Neuronal stem cell (in vitro differentiated cells): ENCODE results near the gene FAAP100.

Source experiments
- DNase-seq: peaks from one replicate; pipeline ENCODE4 v3.0.0-alpha.2; 2013; ENCODE audit warnings: low spot score
- H2AFZ ChIP-seq: one replicate; pipeline ENCODE4 v1.6.1; 2013; ENCODE audit warnings: mild to moderate bottlenecking, low read length, inconsistent platforms
- H2AK5ac ChIP-seq: 2 replicates; pipeline ENCODE4 v1.6.1; 2013; ENCODE audit warnings: low read depth, mild to moderate bottlenecking, inconsistent platforms, low read length, moderate library complexity, mixed read lengths
- H2BK120ac ChIP-seq: 2 replicates; pipeline ENCODE4 v1.6.1; 2013; ENCODE audit warnings: low read depth, mild to moderate bottlenecking, inconsistent platforms, low read length, moderate library complexity, mixed read lengths
- H2BK12ac ChIP-seq: one replicate; pipeline ENCODE4 v1.6.1; 2013; ENCODE audit warnings: low read length, inconsistent platforms
- H2BK15ac ChIP-seq: 2 replicates; pipeline ENCODE4 v1.6.1; 2013; ENCODE audit warnings: mild to moderate bottlenecking, low read length, inconsistent platforms, mixed read lengths
- H2BK5ac ChIP-seq: one replicate; pipeline ENCODE4 v1.6.1; 2013; ENCODE audit warnings: inconsistent platforms, mild to moderate bottlenecking, low read length, moderate library complexity
- H3K14ac ChIP-seq: one replicate; pipeline ENCODE4 v1.6.1; 2013; ENCODE audit warnings: low read length, inconsistent platforms
- H3K18ac ChIP-seq: 2 replicates; pipeline ENCODE4 v1.6.1; 2013; ENCODE audit warnings: low read length, inconsistent platforms
- H3K23ac ChIP-seq: 2 replicates; pipeline ENCODE4 v1.6.1; 2013; ENCODE audit warnings: low read depth, mild to moderate bottlenecking, mixed read lengths, low read length, inconsistent platforms; ENCODE audit not compliant: poor library complexity
- H3K27ac ChIP-seq: replicated peaks from 3 replicates; pipeline ENCODE4 v1.5.1; 2013; ENCODE audit warnings: low read length, inconsistent platforms
- H3K27me3 ChIP-seq, 3 experiments: 2 replicates each; pipeline ENCODE4 v1.6.1; 2013; ENCODE audit warnings: low read length in 3 of 3, mild to moderate bottlenecking in 2 of 3, inconsistent platforms in 1 of 3, low read depth in 1 of 3, mixed read lengths in 1 of 3, moderate library complexity in 1 of 3; ENCODE audit not compliant: control insufficient read depth in 3 of 3, insufficient read depth in 3 of 3
- H3K36me3 ChIP-seq, 2 donors: replicated peaks in 1 of 2; 2 replicates each; pipeline ENCODE4 v1.6.1; 2013; ENCODE audit warnings: low read length in 2 of 2; ENCODE audit not compliant: control insufficient read depth in 2 of 2, insufficient read depth in 2 of 2
- H3K4ac ChIP-seq: 2 replicates; pipeline ENCODE4 v1.6.1; 2013; ENCODE audit warnings: inconsistent platforms, mild to moderate bottlenecking, low read length, moderate library complexity
- H3K4me1 ChIP-seq, 2 donors: 1 replicate in 1 of 2; 2 replicates in 1 of 2; pipeline ENCODE4 v1.6.1; 2013; ENCODE audit warnings: low read length in 2 of 2, low read depth in 1 of 2; ENCODE audit not compliant: control insufficient read depth in 2 of 2, insufficient read depth in 1 of 2
- H3K4me2 ChIP-seq: one replicate; pipeline ENCODE4 v1.6.1; 2013; ENCODE audit warnings: mild to moderate bottlenecking, low read length, inconsistent platforms; ENCODE audit not compliant: insufficient read depth, poor library complexity, severe bottlenecking
- H3K4me3 ChIP-seq, 2 donors: 2 replicates each; pipeline ENCODE4 v1.5.1; 2013; ENCODE audit warnings: low read length in 2 of 2, mild to moderate bottlenecking in 2 of 2, inconsistent platforms in 1 of 2, moderate library complexity in 1 of 2
- H3K79me1 ChIP-seq: one replicate; pipeline ENCODE4 v1.6.1; 2013; ENCODE audit warnings: low read depth, mild to moderate bottlenecking, inconsistent platforms, low read length, moderate library complexity
- H3K9ac ChIP-seq: one replicate; pipeline ENCODE4 v1.6.1; 2013; ENCODE audit warnings: mild to moderate bottlenecking, low read depth, low read length, inconsistent platforms; ENCODE audit not compliant: poor library complexity
- H3K9me3 ChIP-seq, 2 donors: replicated peaks in 1 of 2; 2 replicates each; pipeline versions ENCODE3 to v1.6.1; 2013; ENCODE audit warnings: low read length in 2 of 2, mild to moderate bottlenecking in 2 of 2, inconsistent platforms in 1 of 2, low read depth in 1 of 2, mixed read lengths in 1 of 2, moderate library complexity in 1 of 2; ENCODE audit not compliant: control insufficient read depth in 2 of 2, insufficient read depth in 1 of 2
- H4K8ac ChIP-seq: one replicate; pipeline ENCODE4 v1.6.1; 2013; ENCODE audit warnings: low read depth, mild to moderate bottlenecking, inconsistent platforms, low read length, moderate library complexity
- H4K91ac ChIP-seq: one replicate; pipeline ENCODE4 v1.6.1; 2013; ENCODE audit warnings: low read length, low read depth, mild to moderate bottlenecking, inconsistent platforms; ENCODE audit not compliant: poor library complexity
- WGBS, 2 donors: extraction: QIAGEN DNeasy Blood & Tissue Kit; methylation state at CpG; one replicate each; pipeline ENCODE4 v1.1.7; 2013; ENCODE audit warnings: missing lambda C conversion rate in 2 of 2, mixed read lengths in 1 of 2; ENCODE audit not compliant: insufficient read length in 2 of 2, insufficient replicate concordance in 1 of 2; ENCODE audit errors: extremely low coverage in 2 of 2; 5-methylcytosine and 5-hydroxymethylcytosine counted together

FAAP100 gene

DNA sequence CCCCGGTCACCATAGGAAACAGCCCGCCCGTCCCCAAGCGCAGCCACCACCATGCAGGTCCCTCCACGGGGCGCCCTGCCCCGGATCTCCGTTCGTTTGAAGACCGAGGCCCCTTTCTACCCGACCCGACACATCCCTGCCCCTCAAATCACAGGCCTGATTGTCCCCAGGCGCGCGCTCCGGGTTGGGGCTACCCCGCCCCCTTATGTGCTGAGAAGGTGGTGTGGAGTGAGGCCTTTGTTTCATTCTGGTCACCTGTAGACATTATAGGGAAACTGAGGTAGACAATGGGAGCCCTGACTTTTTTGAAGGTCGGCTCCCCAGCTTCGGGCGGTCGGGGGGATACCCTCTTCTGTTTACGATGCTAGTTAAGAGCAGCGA is 38.8 kb downstream of the FAAP100 start:
- Histone ChIP-seq H3K4me1 (peaks cover 14 to 29% of the 10 kb centered on the region in 2 donors), H2BK12ac (peak overlapping the region; percentile 94), H3K4ac (peak overlapping the region; percentile 72), H3K9me3 (peaks cover 0 to 8% of the 10 kb centered on the region in 2 donors), H3K9ac (peak overlapping the region; percentile 91), H3K14ac (peak overlapping the region; percentile 89), H2AK5ac (peak overlapping the region; percentile 99), H2BK5ac (peak overlapping the region; percentile 89), H4K8ac (no peak overlapping the region), H2BK120ac (peak overlapping the region; percentile 94), H3K4me2 (peak overlapping the region; percentile 99), H3K27ac (peak overlapping the region; percentile 58), H3K18ac (peak overlapping the region; percentile 99), H2AFZ (peak overlapping the region; percentile 75), H3K23ac (peak overlapping the region; percentile 96), H3K27me3 (peaks cover 0 to 12% (median 2%) of the 10 kb centered on the region in 3 experiments), H3K4me3 (peak overlapping the region; percentile 90 to 95), H2BK15ac (peak overlapping the region; percentile 99), H3K79me1 (peaks cover 21% of the 10 kb centered on the region), H4K91ac (peak overlapping the region; percentile 50), H3K36me3 (peaks cover 29 to 39% of the 10 kb centered on the region in 2 donors)
- DNase-seq = peak; percentile 74
- no CpG with 5 or more reads among the region's 23 CpGs for WGBS, 2 donors

DNA sequence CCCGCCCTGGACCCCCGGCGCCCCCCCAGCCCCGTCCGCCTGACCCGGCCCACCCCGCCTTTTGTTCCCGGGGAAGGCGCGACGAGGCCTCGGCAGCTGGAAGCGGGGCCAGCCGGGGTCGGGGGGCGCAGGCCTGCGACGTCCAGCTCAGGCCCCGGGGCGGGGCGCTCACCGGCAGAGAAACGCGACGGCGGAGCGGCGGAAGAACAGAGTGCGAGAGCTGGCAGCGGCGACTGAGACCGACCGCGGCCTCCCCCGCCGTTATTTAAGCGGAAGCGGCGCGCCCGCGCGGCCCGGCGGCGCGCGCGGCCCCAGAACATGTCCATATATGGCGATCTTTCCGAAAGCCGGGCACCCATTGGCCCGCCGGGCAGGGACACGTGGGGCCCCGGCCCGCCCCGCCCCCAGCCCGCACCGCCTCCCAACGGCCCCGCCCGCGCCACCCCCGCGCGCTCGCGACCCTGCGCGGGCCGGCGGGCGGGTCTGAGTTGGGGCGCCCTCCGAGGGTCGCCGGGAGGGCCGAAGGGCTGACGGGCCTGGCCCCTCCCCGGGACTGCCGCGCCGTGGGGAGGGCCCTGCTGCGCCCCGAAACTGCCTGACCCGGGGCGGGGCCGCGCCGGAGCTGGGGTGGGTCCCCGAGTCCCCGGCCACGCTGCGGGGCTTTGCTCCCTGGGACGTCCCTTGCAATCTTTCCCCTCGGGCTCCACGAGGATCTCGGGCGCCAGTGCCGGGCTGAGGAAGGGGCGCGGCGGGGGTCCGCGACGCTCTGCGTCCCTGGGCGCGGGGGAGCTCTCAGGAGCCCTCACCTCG is 39.4 kb downstream of the FAAP100 start, which contains the start of gene ACTG1:
Gene ACTG1 (minus strand): TSS at position 238 of the 810 bp plus-strand sequence. CDS start 445 bp downstream, outside the sequence.
- Histone ChIP-seq H3K23ac (peak within 1 kb of the TSS; percentile 100), H3K27ac (peak within 1 kb of the TSS; percentile 58), H2BK15ac (peak within 1 kb of the TSS; percentile 99), H2AFZ (peak within 1 kb of the TSS; percentile 75), H3K4me3 (peak within 1 kb of the TSS; percentile 90 to 95), H3K4me2 (peak within 1 kb of the TSS; percentile 99), H3K9ac (peak within 1 kb of the TSS; percentile 100), H4K91ac (peak within 1 kb of the TSS; percentile 50), H2AK5ac (peak within 1 kb of the TSS; percentile 99), H3K36me3 (peaks cover 29 to 39% of the 10 kb centered on the region in 2 donors), H2BK12ac (peak within 1 kb of the TSS; percentile 94), H3K14ac (peak within 1 kb of the TSS; percentile 98), H2BK5ac (peak within 1 kb of the TSS; percentile 89), H3K79me1 (peaks cover 21% of the 10 kb centered on the region), H3K18ac (peak within 1 kb of the TSS; percentile 99), H3K9me3 (peaks cover 0 to 8% of the 10 kb centered on the region in 2 donors), H4K8ac (no peak within 1 kb of the TSS), H3K4ac (peak within 1 kb of the TSS; percentile 84), H2BK120ac (peak within 1 kb of the TSS; percentile 94), H3K27me3 (peaks cover 0 to 6% (median 0%) of the 10 kb centered on the region in 3 experiments), H3K4me1 (peaks cover 11 to 24% of the 10 kb centered on the region in 2 donors)
- WGBS, 2 donors = no CpG with 5 or more reads among the region's 111 CpGs
- DNase-seq = peak; percentile 88

DNA sequence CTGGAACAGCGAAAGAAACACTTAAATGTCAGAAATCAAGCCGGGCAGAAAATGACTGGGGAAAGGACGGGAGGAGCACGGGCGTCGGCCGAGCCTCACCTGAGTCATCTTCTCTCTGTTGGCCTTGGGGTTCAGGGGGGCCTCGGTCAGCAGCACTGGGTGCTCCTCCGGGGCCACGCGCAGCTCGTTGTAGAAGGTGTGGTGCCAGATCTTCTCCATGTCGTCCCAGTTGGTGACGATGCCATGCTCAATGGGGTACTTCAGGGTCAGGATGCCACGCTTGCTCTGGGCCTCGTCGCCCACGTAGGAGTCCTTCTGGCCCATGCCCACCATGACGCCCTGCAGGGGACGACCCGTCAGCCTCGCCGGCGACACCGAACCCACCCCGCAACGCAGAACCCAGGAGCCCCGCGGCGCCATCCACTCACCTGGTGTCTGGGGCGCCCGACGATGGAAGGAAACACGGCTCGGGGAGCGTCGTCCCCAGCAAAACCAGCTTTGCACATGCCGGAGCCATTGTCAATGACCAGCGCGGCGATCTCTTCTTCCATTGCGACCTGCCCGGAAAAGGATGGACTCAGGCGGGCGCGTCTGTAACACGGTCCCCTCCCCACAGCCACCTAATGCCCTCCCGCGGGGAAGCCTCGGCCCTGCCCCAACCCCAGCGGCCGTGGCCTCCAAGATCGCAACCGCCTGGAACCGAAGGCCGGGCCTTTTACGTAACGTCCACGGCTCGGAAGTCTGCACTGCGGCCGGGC is 40.2 kb downstream of the FAAP100 start:
- WGBS, 2 donors = no CpG with 5 or more reads among the region's 62 CpGs
- H3K18ac ChIP-seq = peak overlapping the region; percentile 96
- peaks cover 0 to 8% of the 10 kb centered on the region in 2 donors for H3K9me3 ChIP-seq
- peak overlapping the region; percentile 90 to 95 for H3K4me3 ChIP-seq
- DNase-seq = no peak
- H4K91ac ChIP-seq = no peak overlapping the region
- peak overlapping the region; percentile 100 for H3K23ac ChIP-seq
- no peak overlapping the region for H2BK120ac ChIP-seq
- no peak overlapping the region for H2AFZ ChIP-seq
- no peak overlapping the region for H4K8ac ChIP-seq
- H3K27ac ChIP-seq = no peak overlapping the region
- peak overlapping the region; percentile 84 for H3K4ac ChIP-seq
- peak overlapping the region; percentile 70 for H2AK5ac ChIP-seq
- H3K14ac ChIP-seq = peak overlapping the region; percentile 98
- H3K4me1 ChIP-seq = peaks cover 11 to 19% of the 10 kb centered on the region in 2 donors
- no peak overlapping the region for H2BK15ac ChIP-seq
- peak overlapping the region; percentile 100 for H3K9ac ChIP-seq
- H2BK5ac ChIP-seq = no peak overlapping the region
- H2BK12ac ChIP-seq = no peak overlapping the region
- H3K36me3 ChIP-seq = peaks cover 29 to 39% of the 10 kb centered on the region in 2 donors
- peaks cover 21% of the 10 kb centered on the region for H3K79me1 ChIP-seq
- peak overlapping the region; percentile 87 for H3K4me2 ChIP-seq
- no peaks in the 10 kb centered on the region for H3K27me3 ChIP-seq

DNA sequence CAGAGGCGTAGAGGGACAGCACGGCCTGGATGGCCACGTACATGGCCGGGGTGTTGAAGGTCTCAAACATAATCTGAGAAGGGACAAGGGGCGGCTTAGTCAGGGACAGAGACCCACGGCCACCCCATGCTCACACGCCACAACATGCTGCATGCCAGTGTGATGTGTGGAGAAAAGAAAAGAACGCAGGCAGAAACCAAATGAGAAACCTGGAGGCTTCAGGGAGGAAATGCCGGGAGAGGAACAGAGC is 40.7 kb downstream of the FAAP100 start:
- H4K91ac ChIP-seq = no peak overlapping the region
- WGBS, 2 donors = no CpG with 5 or more reads among the region's 9 CpGs
- DNase-seq = no peak
- H3K18ac ChIP-seq = peak overlapping the region; percentile 35
- H2BK120ac ChIP-seq = no peak overlapping the region
- H3K4me2 ChIP-seq = peak overlapping the region; percentile 87
- peaks cover 11 to 16% of the 10 kb centered on the region in 2 donors for H3K4me1 ChIP-seq
- H4K8ac ChIP-seq = no peak overlapping the region
- no peak overlapping the region for H2BK15ac ChIP-seq
- no peak overlapping the region for H2AK5ac ChIP-seq
- peaks cover 0 to 8% of the 10 kb centered on the region in 2 donors for H3K9me3 ChIP-seq
- peaks cover 18% of the 10 kb centered on the region for H3K79me1 ChIP-seq
- peaks cover 29 to 39% of the 10 kb centered on the region in 2 donors for H3K36me3 ChIP-seq
- H2BK5ac ChIP-seq = no peak overlapping the region
- peak overlapping the region; percentile 100 for H3K23ac ChIP-seq
- peak overlapping the region; percentile 12 for H3K14ac ChIP-seq
- no peak overlapping the region for H3K27ac ChIP-seq
- peak overlapping the region; percentile 100 for H3K9ac ChIP-seq
- H2AFZ ChIP-seq = no peak overlapping the region
- no peak overlapping the region for H3K4ac ChIP-seq
- H3K4me3 ChIP-seq = peak overlapping the region; percentile 90 to 95
- no peak overlapping the region for H2BK12ac ChIP-seq
- H3K27me3 ChIP-seq = no peaks in the 10 kb centered on the region
